Embryonic facial prominence (tissue), 1 donor: ENCODE data around the gene CLEC4D.
"Not testable (repeated sequence)": the region's sequence is repeated elsewhere in the genome, so short reads cannot be mapped to it uniquely, and the experiment has no call there.

ENCODE experiments used
- DNase-seq: peaks from one replicate; pipeline ENCODE4 v3.0.0-alpha.2; 2016; ENCODE audit errors: extremely low spot score

Gene CLEC4D

GRCh38 chr12:8513256-8513655 lies at the start of gene CLEC4D:
Gene CLEC4D, plus strand, starts transcription at chr12:8513503. Its CDS starts 230 bp downstream, at chr12:8513733.
- no peak for DNase-seq

- no peak for DNase-seq
These were observed 47.9 kb upstream of the CLEC4D start for GRCh38 chr12:8465301-8465996.

GRCh38 chr12:8466241-8466640 lies 47.1 kb upstream of the CLEC4D start:
- DNase-seq: no peak

GRCh38 chr12:8471090-8471489 lies 42.2 kb upstream of the CLEC4D start:
- DNase-seq: no peak

- no peak for DNase-seq
These were observed 37.6 kb upstream of the CLEC4D start for GRCh38 chr12:8475508-8476203.

GRCh38 chr12:8482571-8483061 lies 30.7 kb upstream of the CLEC4D start:
- no peak for DNase-seq

- DNase-seq: no peak
These were observed 30.2 kb upstream of the CLEC4D start for GRCh38 chr12:8483079-8483478.

GRCh38 chr12:8491646-8492530 lies 21.4 kb upstream of the CLEC4D start:
- DNase-seq: no peak

GRCh38 chr12:8493084-8493483 lies 20.2 kb upstream of the CLEC4D start:
- DNase-seq: no peak

GRCh38 chr12:8495671-8496070 lies 17.6 kb upstream of the CLEC4D start:
- DNase-seq: not testable (repeated sequence)

- DNase-seq: not testable (repeated sequence)
These were observed 17.2 kb upstream of the CLEC4D start for GRCh38 chr12:8496074-8496473.

GRCh38 chr12:8499616-8500015 lies 13.7 kb upstream of the CLEC4D start:
- DNase-seq: no peak

- no peak for DNase-seq
These were observed 11.6 kb upstream of the CLEC4D start for GRCh38 chr12:8501720-8502119.

- no peak for DNase-seq
These were observed 9.0 kb upstream of the CLEC4D start for GRCh38 chr12:8504351-8504750.

GRCh38 chr12:8507596-8507995 lies 5.7 kb upstream of the CLEC4D start:
- no peak for DNase-seq

- no peak for DNase-seq
These were observed 5.1 kb upstream of the CLEC4D start for GRCh38 chr12:8508223-8508622.

GRCh38 chr12:8508910-8509841 lies 4.1 kb upstream of the CLEC4D start:
- DNase-seq: no peak

- no peak for DNase-seq
These were observed 4.7 kb downstream of the CLEC4D start for GRCh38 chr12:8517971-8518370.

GRCh38 chr12:8519171-8519570 lies 5.9 kb downstream of the CLEC4D start:
- no peak for DNase-seq

GRCh38 chr12:8527250-8528130 lies 14.2 kb downstream of the CLEC4D start:
- DNase-seq: no peak
